WTC11 (cell line): Measurements from ENCODE around the gene CARS2.

Source experiments
- ATF1 ChIP-seq: sonication (generic); formaldehyde crosslinking; IDR thresholded peaks from 2 replicates; pipeline ENCODE4 v1.8.1; 2023; ENCODE audit warnings: mild to moderate bottlenecking, moderate library complexity, missing genetic modification reagents
- CTCF ChIP-seq: fragments of 200-600 bp; IDR thresholded peaks from 2 replicates; pipeline ENCODE4 v1.8.0; 2022; ENCODE audit warnings: antibody characterized with exemption
- MAX ChIP-seq: sonication (generic); formaldehyde crosslinking; IDR thresholded peaks from 2 replicates; pipeline ENCODE4 v1.8.0; 2022; ENCODE audit warnings: mild to moderate bottlenecking, missing genetic modification reagents
- TF ChIP-seq, protein P1 (sequence below): sonication (generic); formaldehyde crosslinking; IDR thresholded peaks from 2 replicates; pipeline ENCODE4 v1.8.0; 2022; ENCODE audit warnings: mild to moderate bottlenecking, missing genetic modification reagents
- TF ChIP-seq, protein P2 (sequence below): sonication (generic); formaldehyde crosslinking; IDR thresholded peaks from 2 replicates; pipeline ENCODE4 v1.8.1; 2023; ENCODE audit warnings: mild to moderate bottlenecking, moderate library complexity, missing genetic modification reagents

DNA sequence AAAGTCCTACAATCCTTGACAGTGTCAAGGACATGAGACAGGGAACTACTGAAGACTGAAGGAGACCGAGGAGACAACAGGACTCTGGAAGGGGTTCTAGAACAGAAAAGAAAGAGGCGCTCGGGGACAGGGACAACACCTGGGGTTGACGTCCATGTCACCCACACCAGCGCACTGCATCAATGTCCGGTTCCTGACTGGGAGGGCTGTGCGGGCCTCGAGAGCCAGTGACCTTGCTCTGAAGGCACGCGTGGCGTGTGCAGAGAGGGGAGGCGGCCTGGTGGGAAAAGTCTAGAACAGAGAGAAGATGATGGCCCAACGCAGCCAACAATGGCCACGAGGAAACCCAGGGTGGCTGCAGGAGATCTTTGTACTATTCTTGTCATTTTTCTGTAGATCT lies 5.7 kb downstream of the CARS2 start:
- TF ChIP-seq CTCF (no peak), MAX (CRISPR knock-in tag) (no peak), ATF1 (CRISPR knock-in tag) (no peak)
- TF ChIP-seq, protein P1, sequence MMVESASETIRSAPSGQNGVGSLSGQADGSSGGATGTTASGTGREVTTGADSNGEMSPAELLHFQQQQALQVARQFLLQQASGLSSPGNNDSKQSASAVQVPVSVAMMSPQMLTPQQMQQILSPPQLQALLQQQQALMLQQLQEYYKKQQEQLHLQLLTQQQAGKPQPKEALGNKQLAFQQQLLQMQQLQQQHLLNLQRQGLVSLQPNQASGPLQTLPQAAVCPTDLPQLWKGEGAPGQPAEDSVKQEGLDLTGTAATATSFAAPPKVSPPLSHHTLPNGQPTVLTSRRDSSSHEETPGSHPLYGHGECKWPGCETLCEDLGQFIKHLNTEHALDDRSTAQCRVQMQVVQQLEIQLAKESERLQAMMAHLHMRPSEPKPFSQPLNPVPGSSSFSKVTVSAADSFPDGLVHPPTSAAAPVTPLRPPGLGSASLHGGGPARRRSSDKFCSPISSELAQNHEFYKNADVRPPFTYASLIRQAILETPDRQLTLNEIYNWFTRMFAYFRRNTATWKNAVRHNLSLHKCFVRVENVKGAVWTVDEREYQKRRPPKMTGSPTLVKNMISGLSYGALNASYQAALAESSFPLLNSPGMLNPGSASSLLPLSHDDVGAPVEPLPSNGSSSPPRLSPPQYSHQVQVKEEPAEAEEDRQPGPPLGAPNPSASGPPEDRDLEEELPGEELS (CRISPR knock-in tag) = no peak
- TF ChIP-seq, protein P2, sequence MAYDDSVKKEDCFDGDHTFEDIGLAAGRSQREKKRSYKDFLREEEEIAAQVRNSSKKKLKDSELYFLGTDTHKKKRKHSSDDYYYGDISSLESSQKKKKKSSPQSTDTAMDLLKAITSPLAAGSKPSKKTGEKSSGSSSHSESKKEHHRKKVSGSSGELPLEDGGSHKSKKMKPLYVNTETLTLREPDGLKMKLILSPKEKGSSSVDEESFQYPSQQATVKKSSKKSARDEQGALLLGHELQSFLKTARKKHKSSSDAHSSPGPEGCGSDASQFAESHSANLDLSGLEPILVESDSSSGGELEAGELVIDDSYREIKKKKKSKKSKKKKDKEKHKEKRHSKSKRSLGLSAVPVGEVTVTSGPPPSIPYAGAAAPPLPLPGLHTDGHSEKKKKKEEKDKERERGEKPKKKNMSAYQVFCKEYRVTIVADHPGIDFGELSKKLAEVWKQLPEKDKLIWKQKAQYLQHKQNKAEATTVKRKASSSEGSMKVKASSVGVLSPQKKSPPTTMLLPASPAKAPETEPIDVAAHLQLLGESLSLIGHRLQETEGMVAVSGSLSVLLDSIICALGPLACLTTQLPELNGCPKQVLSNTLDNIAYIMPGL (CRISPR knock-in tag) = no peak
